Measurements from ENCODE around the gene ERBB3.
"Not testable (repeated sequence)": the region's sequence is repeated elsewhere in the genome, so short reads cannot be mapped to it uniquely, and the experiment has no call there.

Gene ERBB3

GRCh38 chr12:56079723-56080555, at the start of gene ERBB3:
Gene ERBB3, plus strand, starts transcription at chr12:56080165. Its CDS starts 136 bp downstream, at chr12:56080301.
- peak; percentile 76 for DNase-seq

- no peak for DNase-seq
Measured at GRCh38 chr12:56031987-56032386, 48.0 kb upstream of the ERBB3 start.

GRCh38 chr12:56034586-56035332, 45.2 kb upstream of the ERBB3 start:
- no peak for DNase-seq

GRCh38 chr12:56037161-56037560, 42.8 kb upstream of the ERBB3 start:
- no peak for DNase-seq

GRCh38 chr12:56038022-56038655, 41.8 kb upstream of the ERBB3 start:
- DNase-seq, result no peak

- no peak for DNase-seq
Measured at GRCh38 chr12:56040151-56040550, 39.8 kb upstream of the ERBB3 start.

- no peak for DNase-seq
Measured at GRCh38 chr12:56040963-56041551, 38.9 kb upstream of the ERBB3 start.

GRCh38 chr12:56041552-56042429, 38.2 kb upstream of the ERBB3 start, which contains the start of gene RPS26:
Gene RPS26, plus strand, starts transcription at chr12:56041918. Its CDS starts 249 bp downstream, at chr12:56042167.
- DNase-seq, result peak; percentile 100

- not testable (repeated sequence) for DNase-seq
Measured at GRCh38 chr12:56042430-56042813, 37.5 kb upstream of the ERBB3 start.

GRCh38 chr12:56042843-56043242, 37.1 kb upstream of the ERBB3 start:
- DNase-seq, result no peak

- DNase-seq, result peak; percentile 23
Measured at GRCh38 chr12:56046027-56046780, 33.8 kb upstream of the ERBB3 start.

- no peak for DNase-seq
Measured at GRCh38 chr12:56053407-56053893, 26.5 kb upstream of the ERBB3 start.

- not testable (repeated sequence) for DNase-seq
Measured at GRCh38 chr12:56059964-56060363, 20.0 kb upstream of the ERBB3 start.

GRCh38 chr12:56061982-56062381, 18.0 kb upstream of the ERBB3 start:
- DNase-seq, result no peak

GRCh38 chr12:56062996-56063395, 17.0 kb upstream of the ERBB3 start:
- no peak for DNase-seq

- DNase-seq, result no peak
Measured at GRCh38 chr12:56071648-56072047, 8.3 kb upstream of the ERBB3 start.

- no peak for DNase-seq
Measured at GRCh38 chr12:56074396-56074795, 5.6 kb upstream of the ERBB3 start.

- DNase-seq, result not testable (repeated sequence)
Measured at GRCh38 chr12:56077966-56078365, 2.0 kb upstream of the ERBB3 start.

GRCh38 chr12:56078427-56078826, 1.5 kb upstream of the ERBB3 start:
- no peak for DNase-seq

GRCh38 chr12:56078931-56079722, 838 bp upstream of the ERBB3 start:
- peak; percentile 77 for DNase-seq

All from hematopoietic multipotent progenitor cell treated with erythropoietin and hydrocortisone succinate and interleukin-3 and kit ligand, for 6 days (in vitro differentiated cells).